Activated CD4-positive, alpha-beta T cell treated with anti-CD3 and anti-CD28 coated beads, Interleukin-2, Interleukin-4, amounts not matched to agents 100 ng/mL and 50 ng/mL, durations not matched to agents 16 hours and 8 hours (primary cell): ENCODE measurements around the gene MRGPRD.
A peak's percentile ranks its signal among the peaks of the same experiment; 100 is the strongest.
"Not testable (repeated sequence)": the region's sequence is repeated elsewhere in the genome, so short reads cannot be mapped to it uniquely, and the experiment has no call there.

Experiments used
- DNase-seq: peaks from one replicate; pipeline ENCODE4 v3.0.0-alpha.2; 2020; ENCODE audit warnings: low spot score

MRGPRD gene

GRCh38 chr11:68993546-68993945 is 12.8 kb upstream of the MRGPRD start:
- no peak for DNase-seq

GRCh38 chr11:68992743-68993255 is 12.0 kb upstream of the MRGPRD start:
- no peak for DNase-seq

GRCh38 chr11:68990995-68991780 is 10.4 kb upstream of the MRGPRD start:
- DNase-seq = no peak

DNA sequence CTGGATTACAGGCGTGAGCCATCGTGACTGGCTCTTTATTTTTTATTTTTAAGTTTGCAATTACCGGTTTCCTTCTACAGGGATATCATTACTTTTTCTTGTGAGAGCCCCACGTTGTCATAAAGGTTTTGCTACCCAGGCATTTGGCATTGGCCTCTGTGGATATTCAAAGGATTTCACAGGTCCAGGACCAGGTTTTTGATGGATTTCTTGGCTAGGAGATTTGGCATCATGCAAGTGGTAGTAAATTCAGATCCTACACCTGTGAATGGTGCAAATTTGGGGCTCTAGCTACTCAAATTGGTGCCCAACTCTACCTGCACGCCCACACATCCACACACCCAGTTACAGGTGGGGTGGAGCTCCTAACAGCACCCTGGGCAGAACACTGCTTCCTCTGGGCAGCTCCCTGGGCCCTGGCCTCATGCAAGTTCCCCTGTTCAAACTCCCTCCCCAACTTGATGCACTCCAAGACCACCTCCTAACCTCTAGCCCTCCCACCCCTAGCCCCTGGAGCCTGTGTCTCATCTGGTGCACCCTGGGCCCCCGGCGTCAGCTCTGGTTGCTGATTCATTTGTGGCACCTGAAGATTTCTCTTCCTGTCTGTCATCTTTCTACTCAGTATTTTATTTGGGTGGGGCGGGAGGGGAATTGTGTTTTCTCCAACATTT is 9.3 kb upstream of the MRGPRD start:
- no peak for DNase-seq

DNA sequence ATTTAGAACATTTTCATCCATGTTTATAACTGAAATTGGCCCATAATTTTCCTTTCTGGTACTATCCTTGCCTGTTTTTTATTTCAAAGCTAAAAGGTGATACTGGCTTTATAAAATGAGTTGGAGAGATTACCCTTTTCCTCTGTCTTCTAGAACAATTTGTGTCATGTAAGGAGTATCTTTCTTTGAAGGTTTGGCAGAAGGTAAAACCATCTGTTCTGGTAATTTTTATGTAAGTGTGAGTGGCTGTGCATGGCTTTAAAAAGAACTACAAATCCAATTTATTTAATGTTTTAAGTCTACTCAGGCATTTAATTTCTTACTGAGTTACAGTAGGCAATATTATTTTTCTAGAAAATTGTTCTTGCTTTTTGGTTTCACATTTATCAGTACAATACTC is 7.7 kb upstream of the MRGPRD start:
- no peak for DNase-seq

DNA sequence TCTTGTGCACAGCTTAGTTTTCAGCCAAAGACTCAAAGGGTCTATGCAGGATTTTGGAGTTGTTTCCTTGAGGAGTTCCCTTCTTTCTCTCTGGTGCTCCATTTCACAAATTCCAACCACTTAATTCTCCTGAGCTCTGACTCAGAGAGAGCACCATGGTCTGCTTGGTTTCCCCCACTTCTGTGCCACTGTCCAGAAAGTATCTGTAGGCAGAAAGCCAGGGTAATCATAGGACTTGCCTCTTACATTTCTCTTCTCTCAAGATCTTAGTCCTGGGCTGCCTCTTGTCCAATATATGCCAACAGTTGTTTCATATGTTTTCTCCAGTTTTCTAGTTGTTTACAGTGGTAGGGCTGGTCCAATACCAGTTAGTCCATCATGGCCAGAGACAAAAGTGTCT is 6.4 kb upstream of the MRGPRD start:
- DNase-seq = no peak

DNA sequence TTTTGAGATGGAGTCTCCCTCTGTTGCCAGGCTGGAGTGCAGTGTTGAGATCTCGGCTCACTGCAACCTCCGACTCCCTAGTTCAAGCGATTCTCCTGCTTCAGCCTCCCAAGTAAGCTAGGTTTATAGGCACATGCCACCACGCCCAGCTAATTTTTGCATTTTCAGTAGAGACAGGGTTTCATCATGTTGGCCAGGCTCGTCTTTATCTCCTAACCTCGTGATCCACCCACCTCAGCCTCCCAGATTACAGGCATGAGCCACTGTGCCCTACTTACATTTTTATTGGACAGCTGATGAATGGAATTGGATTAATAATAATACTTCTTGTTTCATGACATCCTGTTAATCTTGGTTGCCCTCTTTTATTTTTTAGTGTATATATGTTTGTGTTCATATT is 3.0 kb upstream of the MRGPRD start:
- DNase-seq = no peak

- no peak for DNase-seq
Measured at GRCh38 chr11:68982134-68982533, 1.3 kb upstream of the MRGPRD start.

DNA sequence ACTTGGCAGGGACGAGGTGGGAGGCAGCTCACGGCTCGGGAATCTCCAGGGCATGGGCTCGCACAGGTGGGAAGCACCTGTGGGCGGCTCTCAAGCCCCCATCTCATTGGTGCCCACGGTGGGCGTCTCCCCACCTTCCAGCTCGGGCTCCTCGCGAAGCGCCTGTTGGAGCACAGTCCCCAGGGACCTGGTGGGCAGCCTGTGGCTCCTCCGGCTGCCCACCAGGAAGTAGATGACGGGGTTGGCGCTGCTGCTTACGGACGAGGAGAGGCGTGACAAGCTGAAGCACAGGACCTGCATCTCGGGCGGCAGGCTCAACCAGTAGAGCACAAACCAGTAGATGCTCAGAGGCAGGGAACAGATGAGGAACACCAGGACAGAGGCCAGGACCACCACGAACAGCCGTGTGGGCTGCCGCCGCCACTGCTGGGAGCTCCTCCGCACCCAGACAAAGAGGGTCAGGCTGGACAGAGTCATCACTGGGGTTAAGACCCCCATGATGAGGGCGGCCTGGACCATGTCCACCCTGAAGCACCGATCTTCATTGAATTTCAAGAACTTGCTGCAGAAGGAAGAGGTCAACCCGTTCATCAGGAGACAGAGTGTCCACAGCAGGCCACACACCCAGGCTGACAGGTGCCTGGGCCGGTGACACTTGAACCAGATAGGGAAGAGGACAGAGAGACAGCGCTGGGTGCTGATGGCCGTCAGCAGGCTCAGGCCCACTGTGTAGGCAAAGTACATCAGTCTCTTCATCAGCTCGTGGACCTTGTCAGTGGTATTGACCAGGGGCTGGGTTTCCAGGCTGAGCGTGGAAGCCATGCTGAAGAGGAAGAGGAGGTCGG is 633 bp downstream of the MRGPRD start:
- no peak for DNase-seq

DNA sequence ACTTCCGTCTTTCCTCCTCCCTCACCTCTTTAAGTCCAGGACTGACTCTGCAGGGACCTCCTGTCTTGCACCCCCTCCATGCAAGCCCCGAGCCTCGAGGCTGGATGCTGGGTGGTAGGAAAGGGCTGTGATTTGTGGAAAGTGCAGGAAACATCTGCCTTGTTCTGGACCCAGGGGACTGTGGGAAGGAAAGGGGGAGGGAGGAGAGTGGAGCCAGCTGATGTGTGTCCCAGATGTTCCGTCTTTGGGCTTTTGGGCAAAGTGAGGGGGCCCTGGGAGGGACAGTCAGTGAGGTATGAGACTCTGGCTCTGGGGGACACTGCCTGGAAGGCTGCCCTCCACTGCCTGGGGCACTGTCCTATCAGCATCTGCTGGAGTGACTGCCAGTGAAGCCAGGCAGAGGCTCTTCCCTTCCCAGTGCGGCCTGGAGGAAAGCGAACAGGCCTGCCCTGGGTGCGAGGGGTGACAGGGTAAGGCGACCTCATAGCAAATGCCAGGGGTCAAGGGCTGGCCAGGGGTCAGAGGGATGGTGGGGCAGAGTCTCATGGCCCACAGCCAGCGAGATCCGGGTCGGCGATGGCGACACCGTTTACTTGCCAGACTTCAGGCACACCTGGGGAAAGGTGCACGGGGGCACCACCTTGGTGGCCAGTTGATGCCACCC is 1.7 kb downstream of the MRGPRD start:
- DNase-seq = no peak

DNA sequence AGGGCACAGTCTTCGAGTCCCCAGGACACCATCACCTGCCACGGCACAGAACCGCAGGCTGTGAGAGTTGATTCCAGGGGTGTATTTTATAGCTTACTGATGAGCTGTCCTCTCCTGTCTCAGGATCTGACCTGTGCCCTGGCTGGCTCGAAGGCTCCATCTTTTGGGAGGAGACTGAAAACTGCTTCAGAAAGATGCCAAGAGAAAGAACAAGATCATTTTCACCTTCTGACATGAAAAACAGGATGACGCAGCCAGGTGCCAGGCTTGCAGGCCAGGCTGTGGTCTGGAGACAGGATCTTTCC is 2.2 kb downstream of the MRGPRD start:
- DNase-seq = no peak

- no peak for DNase-seq
Measured at GRCh38 chr11:68977781-68978625, 2.8 kb downstream of the MRGPRD start.

DNA sequence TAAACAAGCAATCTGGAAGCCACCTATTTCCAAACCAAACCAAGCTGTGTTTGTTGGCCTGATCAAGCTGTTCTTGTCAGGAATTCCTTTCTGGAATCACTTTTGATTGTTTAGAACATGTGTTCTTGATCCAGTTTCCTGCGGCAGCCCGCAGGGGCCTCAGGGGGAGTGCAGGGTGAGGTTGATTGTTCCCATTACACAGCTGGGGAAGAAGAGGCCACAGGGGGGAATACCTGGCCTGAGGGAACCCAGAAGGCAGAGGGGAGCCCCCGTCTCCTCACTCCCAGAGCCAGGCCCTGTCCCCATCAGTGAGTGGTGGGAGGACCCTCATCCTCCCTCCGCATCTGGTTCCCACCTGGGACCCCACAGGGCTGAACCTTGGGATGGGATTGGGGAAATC is 4.2 kb downstream of the MRGPRD start:
- DNase-seq = no peak

GRCh38 chr11:68976095-68976494 is 4.7 kb downstream of the MRGPRD start:
- DNase-seq = no peak

DNA sequence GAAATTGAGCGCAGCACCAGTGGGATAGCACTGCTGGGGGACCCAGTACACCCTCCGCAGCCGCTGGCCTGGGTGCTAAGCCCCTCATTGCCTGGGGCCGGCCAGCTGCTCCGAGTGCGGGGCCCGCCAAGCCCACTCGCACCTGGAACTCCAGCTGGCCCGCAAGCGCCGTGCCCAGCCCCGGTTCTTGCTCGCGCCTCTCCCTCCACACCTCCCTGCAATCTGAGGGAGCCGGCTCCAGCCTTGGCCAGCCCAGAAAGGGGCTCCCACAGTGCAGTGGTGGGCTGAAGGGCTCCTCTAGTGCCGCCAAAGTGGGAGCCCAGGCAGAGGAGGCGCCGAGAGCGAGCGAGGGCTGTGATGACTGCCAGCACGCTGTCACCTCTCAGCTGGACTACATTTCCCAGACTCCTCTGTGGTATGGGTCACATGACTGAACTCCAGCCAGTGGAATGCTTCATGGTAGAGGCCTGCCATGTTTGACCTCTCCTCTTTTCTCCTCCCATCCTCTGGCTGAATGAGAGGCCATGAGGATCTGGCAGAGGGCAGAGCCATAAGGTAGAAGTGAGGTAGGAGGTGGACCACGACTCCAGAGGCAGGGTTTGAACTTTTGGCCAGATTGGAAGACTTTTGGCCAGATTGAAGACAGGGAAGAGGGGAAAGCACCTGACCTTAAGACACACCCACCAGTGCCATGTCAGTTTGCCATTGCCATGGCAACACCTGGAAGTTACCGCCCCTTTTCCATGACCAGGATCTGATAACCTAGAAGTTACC is 6.2 kb downstream of the MRGPRD start:
- DNase-seq = peak; percentile 50

- DNase-seq = not testable (repeated sequence)
Measured at GRCh38 chr11:68973706-68974105, 7.1 kb downstream of the MRGPRD start.

DNA sequence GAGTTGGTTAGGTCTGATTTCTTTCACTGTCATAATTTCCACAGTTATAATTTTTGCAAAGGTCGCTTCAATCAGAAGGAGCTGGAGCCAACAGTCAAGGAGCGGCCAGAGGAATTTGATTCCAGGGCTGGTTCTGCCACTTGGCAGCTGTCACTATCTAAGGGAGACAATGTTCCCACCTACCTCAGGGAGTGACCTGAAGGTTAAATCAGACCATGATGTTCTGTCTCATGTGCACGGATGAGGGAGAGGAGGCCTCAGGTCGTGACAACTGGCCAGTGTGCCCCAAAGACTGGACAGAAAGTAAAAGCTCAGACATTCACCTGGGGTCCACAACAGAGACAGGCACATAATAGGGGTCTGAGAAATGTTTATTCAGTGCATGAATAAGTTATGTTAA is 7.6 kb downstream of the MRGPRD start:
- no peak for DNase-seq

DNA sequence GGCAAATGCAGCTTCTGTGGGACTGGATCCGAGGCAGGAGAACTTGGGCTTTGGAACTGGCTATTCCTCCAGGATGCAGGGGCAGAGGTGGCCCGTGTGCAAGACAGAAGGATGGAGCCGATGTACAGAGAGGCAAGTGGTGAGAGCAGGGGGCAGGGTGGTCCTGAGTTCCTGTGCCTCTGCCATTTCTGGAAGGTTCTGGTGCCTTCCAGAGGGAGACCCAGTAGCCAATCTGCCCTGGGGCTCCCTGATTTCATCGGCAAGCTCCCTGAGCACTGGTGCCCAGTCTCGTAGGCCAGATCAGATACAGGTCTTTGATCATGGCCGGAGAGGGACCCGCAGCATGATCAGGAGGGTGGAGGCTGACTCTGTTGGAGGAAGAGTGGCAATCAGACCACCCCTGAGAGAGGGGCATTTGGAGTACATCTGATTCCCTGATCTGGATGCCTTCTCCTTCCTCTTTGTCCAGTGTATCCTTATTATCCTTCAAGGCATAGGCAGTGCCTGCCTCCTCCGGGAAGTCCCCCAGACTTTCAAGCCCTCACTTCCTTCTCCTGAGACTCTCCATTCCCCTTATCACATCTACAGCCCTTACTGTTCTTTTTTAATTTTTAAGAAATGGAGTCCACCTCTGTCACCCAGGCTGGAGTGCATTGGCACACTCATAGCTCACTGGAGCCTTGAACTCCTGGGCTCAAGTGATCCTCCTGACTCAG is 9.7 kb downstream of the MRGPRD start:
- no peak for DNase-seq

GRCh38 chr11:68969386-68969785 is 11.4 kb downstream of the MRGPRD start:
- no peak for DNase-seq
